ENCODE results near the gene KIF5C.

The KIF5C gene

GRCh38 chr2:148926291-148926961 is 51.4 kb downstream of the KIF5C start:
- Histone ChIP-seq H3K27me3 (ENCODE audit: control insufficient read depth, insufficient read depth, low read length) (no peaks in the 10 kb centered on the region), H3K9ac (no peak overlapping the region), H3K36me3 (ENCODE audit: control insufficient read depth, insufficient read depth, low read length) (no peaks in the 10 kb centered on the region), H2AFZ (peak overlapping the region; percentile 40), H3K79me2 (no peaks in the 10 kb centered on the region), H3K4me3 (ENCODE audit: low read depth, low read length) (no peak overlapping the region), H3K4me1 (no peaks in the 10 kb centered on the region), H3K4me2 (ENCODE audit: low read length) (no peak overlapping the region), H3K27ac (no peak overlapping the region), H3K9me3 (ENCODE audit: control insufficient read depth, low read length) (no peaks in the 10 kb centered on the region)
- TF ChIP-seq CTCF (IDR thresholded peaks at IDR 0.05) = peak; percentile 66

DNA sequence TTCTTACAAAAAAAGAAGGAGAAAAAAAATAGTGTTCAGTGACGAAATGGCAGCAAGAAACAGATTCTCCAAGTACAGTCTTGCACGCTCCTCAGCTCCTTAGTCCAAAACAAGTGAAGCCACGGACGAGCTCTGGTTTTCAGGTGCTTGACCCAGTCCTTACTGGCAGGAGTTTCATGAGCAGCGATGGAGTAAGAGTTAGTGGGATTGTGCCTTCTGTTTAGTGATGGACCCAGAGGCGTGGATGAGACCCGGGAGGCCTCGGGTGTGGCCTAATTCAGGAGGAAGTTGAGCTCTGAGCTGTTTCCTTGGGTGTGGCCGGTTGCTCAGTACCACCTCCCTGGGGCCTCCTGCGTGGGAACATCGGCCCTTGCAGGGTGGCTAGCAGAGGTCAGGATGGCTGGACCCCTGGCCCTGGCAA is 52.0 kb downstream of the KIF5C start:
- Histone ChIP-seq H2AFZ (peak overlapping the region; percentile 40), H3K27me3 (ENCODE audit: control insufficient read depth, insufficient read depth, low read length) (no peaks in the 10 kb centered on the region), H3K4me1 (no peaks in the 10 kb centered on the region), H3K9ac (no peak overlapping the region), H3K4me3 (ENCODE audit: low read depth, low read length) (no peak overlapping the region), H3K9me3 (ENCODE audit: control insufficient read depth, low read length) (no peaks in the 10 kb centered on the region), H3K27ac (no peak overlapping the region), H3K79me2 (no peaks in the 10 kb centered on the region), H3K4me2 (ENCODE audit: low read length) (no peak overlapping the region), H3K36me3 (ENCODE audit: control insufficient read depth, insufficient read depth, low read length) (no peaks in the 10 kb centered on the region)
- no peak for TF ChIP-seq CTCF (IDR thresholded peaks at IDR 0.05)

DNA sequence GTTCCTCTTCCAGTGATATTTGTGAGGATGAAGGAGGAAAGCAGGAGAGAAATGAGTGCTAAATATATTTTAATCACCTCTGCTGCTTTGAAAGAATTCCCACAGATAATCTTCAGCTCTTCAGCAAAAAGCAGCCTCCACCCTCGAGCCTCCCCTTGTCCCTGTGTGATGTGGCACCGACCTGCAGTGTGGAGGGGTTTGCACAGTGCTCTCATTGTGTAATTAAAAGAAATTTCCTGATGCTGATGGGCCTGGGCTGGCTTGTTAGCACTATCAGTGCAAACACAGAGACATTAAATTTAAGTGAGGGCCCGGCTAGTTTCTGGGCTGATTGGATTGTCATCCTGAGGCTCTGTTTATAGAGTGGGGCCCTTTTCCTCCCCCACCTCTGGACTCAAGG is 53.4 kb downstream of the KIF5C start:
- H3K27me3 ChIP-seq (ENCODE audit: control insufficient read depth, insufficient read depth, low read length) = no peaks in the 10 kb centered on the region

GRCh38 chr2:148930046-148930775 is 55.2 kb downstream of the KIF5C start:
- Histone ChIP-seq H3K9ac (no peak overlapping the region), H3K27ac (no peak overlapping the region), H3K79me2 (no peaks in the 10 kb centered on the region), H3K9me3 (ENCODE audit: control insufficient read depth, low read length) (no peaks in the 10 kb centered on the region), H3K4me1 (no peaks in the 10 kb centered on the region), H3K27me3 (ENCODE audit: control insufficient read depth, insufficient read depth, low read length) (no peaks in the 10 kb centered on the region), H2AFZ (no peak overlapping the region), H3K4me2 (ENCODE audit: low read length) (no peak overlapping the region), H3K4me3 (ENCODE audit: low read depth, low read length) (no peak overlapping the region), H3K36me3 (ENCODE audit: control insufficient read depth, insufficient read depth, low read length) (no peaks in the 10 kb centered on the region)
- TF ChIP-seq CTCF (IDR thresholded peaks at IDR 0.05) = no peak

More for the DNA sequence above, 53.4 kb downstream of the KIF5C start:
- no peaks in the 10 kb centered on the region for H3K4me1 ChIP-seq
- H3K9me3 ChIP-seq (ENCODE audit: control insufficient read depth, low read length) = no peaks in the 10 kb centered on the region
- H3K36me3 ChIP-seq (ENCODE audit: control insufficient read depth, insufficient read depth, low read length) = no peaks in the 10 kb centered on the region
- H3K4me2 ChIP-seq (ENCODE audit: low read length) = no peak overlapping the region
- no peak for TF ChIP-seq CTCF (IDR thresholded peaks at IDR 0.05)
- H3K27ac ChIP-seq = no peak overlapping the region
- no peak overlapping the region for H2AFZ ChIP-seq
- no peaks in the 10 kb centered on the region for H3K79me2 ChIP-seq
- H3K4me3 ChIP-seq (ENCODE audit: low read depth, low read length) = no peak overlapping the region
- H3K9ac ChIP-seq = no peak overlapping the region
